Medulla oblongata (tissue), 1 donor: Measurements from ENCODE around the gene CCDC92.

Experiments
- DNase-seq: peaks from one replicate; pipeline ENCODE4 v3.0.0-alpha.2; 2015; ENCODE audit errors: extremely low spot score

The CCDC92 gene, protein sequence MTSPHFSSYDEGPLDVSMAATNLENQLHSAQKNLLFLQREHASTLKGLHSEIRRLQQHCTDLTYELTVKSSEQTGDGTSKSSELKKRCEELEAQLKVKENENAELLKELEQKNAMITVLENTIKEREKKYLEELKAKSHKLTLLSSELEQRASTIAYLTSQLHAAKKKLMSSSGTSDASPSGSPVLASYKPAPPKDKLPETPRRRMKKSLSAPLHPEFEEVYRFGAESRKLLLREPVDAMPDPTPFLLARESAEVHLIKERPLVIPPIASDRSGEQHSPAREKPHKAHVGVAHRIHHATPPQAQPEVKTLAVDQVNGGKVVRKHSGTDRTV

DNA sequence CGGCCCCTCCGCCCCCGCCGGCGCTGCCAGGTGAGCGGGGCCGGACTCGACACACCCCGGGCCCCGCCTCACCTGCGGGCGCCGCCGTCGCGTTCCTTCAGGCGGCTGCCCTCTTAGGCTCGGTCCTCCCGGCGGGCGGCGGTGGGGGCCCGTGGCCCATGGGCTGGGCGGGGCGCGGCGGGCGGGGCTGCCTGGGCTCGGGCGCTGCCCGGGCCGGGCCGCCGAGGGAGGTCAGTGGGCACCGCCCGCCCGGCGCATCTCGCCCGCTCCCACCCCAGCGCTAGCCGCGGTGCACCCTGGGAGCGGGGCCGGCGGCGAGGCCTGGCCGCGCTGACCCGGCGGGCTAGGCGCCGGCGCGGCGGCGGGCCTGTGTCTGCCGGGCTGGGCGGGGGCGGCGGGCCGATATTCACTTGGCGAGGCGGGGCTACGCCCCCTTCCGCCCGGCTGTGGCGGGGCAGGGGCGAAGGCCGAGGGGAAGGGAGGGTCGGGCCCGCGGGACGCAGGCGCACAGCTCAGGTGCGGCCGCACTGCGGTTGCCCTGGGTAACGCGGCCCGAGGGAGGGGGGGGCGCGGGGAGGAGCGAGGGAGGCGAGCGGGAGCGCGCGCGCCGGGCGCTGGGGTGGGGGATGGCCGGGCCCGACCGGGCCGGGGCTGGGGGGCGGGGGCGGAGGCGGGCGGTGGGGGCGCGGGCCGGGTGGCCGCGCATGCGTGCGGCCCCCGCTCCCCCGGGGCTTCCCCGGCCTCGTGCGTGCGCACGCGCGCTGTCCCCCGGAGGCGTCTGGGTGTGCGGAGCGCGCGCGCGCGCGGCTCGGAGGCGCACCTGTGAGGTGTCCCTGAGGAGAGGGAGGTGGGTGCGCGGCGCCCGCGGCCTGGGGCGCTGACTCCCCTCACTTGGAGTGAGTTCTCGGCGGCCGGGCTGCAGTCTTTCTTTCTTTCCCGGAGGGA, at the start of gene CCDC92, which contains the start of gene ZNF664:
TSS of gene CCDC92 (minus strand) at position 375 of the 945 bp plus-strand sequence. CDS start 28,526 bp downstream, outside the sequence.
TSS of gene ZNF664 (plus strand) at position 759 of the 945 bp plus-strand sequence. CDS start 38,930 bp downstream, outside the sequence.
- peak; percentile 91 for DNase-seq

DNA sequence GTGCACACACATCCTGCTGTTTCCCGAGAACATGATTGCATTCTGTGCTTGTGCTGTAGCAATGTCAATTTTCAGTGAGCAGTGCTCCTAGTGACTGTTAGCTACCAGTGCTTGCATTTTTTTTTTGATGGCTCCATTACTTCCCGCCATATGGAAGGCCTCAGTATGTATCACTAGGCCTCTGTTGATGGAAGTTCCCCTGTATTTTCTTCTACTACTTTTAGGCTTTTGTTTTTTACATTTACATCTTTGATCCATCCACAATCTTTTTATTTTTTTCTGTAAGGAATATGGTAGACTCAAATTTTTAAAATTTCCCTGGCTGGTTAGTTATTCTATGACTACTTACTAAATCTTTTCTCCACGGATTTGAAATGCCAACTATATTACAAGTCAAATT, 49.5 kb upstream of the CCDC92 start:
- no peak for DNase-seq

DNA sequence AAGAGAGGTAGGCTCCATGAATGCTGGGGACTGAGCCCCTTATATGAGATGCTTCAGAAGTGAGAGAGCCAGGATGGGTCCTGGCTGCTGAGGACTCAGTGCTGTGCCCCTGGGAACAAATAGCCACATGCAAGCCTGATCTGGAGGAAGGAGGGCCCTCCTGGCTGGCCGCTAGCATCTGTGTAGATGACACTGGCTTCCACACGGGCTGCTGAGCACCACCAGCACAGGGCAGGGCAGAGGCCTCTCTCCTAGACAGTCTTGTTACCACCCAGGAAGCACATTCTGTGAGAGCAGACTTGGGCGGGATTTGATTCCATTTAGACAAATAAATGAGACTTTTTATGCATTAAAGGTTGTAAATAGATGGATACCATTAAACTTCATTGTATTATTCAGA, 48.4 kb upstream of the CCDC92 start:
- no peak for DNase-seq

DNA sequence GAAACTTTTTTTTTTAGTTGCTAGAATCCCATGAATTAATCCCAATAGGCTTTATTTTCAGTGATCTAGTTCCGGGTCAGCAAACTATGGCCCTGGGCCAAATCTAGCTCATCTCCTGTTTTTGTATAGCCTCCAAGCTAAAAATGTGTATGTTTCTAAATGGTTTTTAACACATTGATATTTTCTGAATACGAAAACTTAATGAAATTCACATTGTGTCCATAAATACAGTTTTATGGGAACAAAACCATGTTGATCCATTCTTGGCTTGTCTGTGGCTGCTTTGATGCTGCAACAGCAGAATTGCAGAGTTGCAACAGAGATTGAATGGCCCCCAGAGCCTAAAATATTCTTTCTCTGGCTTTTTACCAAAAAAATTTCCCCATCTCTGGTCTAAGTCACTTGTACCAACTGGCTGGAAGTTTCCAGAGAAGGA, 47.9 kb upstream of the CCDC92 start:
- DNase-seq, result no peak

DNA sequence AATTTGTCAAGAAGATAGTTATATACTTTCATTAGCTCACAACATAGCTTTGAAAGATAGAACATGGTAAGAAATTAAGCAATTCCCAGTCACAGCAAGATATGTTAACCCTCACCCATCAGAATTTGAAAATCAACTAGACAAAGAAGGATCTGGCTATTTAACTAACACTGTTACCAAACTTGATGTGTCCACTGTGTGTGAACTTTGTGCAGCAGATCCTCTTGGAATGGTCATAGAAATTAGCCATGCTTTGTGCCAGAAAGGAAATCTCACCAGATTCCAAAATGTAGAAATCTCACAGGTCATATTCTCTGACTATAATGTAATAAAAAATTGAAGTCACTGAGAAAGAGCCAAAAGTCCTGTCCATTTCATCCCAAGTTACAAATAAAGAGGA, 46.5 kb upstream of the CCDC92 start:
- DNase-seq, result no peak

DNA sequence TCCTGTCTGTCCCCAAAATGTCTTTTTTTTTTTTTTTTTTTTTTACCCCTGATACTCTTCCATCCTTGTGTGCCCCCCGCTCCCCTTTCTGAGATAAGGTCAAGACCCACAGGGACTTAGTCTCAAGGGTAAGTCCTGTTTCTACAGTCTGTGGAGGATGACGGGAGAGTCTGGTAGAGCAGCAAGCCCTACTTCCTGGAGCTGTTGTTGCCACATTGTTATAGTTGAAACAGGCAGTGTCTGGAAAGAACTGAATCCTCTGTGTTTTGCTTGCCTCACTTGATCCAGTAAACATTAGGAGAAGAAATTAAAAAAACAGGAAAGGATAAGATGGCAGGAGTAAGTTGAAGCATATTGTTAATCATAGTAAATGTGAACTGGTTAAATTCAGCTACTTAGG, 45.9 kb upstream of the CCDC92 start:
- peak; percentile 54 for DNase-seq

DNA sequence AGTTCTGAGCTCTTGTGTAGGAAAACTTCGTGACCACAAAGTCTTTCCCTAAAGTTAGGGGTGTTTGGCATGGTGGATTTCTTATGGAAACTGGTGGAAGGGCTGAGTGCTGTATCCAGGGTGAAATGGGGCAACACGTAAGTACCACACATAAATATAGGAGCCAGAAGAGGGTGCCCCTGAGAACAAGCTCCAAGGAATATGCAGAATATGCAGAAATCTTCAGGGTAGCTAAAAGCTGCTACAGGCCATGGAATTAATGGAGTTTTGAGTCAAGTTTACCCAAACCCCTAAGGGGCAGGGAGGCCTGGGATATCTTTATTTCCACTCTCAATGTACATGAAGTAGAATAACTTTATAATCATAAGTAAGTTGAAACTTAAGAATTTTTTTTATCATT, 44.4 kb upstream of the CCDC92 start:
- DNase-seq, result no peak

DNA sequence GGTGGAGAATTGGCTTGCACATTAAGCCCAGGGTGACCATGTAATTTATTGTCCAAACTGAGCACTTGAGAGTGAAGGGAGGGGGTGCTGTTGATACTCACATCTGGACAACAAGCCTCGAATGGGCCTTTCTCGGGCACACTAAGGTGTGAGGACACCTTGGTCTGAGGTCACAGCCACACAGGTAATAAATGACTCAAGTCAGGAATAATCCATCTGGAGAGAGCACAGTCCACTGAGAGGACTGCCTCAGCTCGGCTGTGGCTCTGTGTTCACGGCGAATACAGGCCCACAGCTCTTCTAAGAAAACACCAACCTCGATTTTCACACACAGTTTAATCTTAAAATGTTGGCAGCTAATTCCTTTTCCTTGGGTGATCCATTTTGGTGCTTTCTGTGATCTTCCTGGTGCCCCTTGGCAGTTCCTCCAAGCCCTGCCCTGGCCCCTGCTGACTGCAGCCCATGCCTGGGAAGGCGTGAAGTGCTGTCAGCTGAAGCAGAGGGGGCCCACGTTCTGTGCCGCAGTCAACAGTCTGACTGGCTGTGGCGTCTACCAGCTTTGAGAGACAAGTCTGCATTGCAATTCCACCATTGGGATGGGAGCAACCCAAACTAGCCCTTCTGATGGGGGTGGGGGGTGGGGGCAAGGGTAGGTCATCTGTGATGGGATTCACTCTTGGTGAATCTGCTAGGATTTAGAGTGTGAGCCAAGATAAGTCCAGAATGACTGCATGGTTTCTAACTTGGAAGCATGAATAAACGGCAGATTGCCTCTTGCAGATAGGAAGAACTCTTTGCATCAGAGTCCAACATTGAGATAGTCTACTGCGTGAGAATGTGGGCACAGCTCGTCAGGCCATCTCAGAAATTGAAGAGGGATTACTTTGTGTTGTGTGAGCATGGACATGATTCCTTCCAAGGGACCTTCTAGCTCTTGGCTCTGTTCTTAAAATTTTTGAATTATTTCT, 43.1 kb upstream of the CCDC92 start:
- DNase-seq, result no peak

DNA sequence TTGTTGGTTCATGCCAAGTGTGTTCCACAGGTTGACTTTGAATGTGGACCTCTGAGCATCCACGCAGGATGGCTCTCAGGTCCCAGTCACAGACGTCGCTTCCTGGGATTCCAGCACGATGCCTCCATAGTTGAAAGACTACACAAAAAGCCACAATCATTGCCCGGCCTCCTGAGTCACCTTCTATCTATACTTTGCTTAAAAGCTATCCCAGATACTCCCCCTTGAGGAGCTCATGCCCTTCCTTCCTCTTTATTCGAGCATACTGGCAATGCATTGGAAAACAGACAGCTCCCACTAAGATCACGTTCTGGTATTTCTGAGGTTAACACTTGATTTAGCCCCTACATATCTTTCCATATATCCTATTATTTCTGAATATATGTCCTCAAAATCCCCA, 40.4 kb upstream of the CCDC92 start:
- no peak for DNase-seq

DNA sequence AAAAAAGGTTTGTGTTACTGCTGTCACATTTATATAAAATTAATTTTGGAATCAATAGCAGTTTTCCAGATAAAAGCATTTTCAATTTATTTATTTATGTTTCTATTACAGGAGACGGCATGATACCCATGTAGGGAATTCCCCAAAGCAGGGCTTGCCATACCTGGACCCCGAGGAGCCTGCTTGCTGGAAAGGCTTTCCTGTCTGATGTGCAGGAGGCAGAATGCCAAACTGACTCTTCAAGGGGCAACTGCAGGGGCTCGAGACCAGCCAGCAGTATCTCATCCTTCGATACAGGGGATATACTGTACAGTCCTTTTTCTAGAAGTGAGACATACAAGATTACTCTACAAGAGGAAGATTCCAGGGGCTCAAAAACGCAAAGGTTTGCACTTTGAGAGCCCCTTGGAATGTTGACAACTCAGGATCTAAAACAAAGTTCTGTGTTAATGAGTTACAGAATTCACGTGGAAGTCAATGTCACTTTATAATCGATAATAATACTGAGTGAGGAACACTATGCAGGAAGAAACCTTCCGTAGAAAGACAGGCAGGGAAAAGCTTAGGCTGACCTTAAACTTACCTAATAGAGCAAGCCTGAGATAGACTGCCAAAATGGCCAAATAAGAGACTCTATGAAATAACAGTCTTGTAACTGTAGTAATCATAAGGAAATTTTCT, 38.9 kb upstream of the CCDC92 start:
- DNase-seq, result no peak

DNA sequence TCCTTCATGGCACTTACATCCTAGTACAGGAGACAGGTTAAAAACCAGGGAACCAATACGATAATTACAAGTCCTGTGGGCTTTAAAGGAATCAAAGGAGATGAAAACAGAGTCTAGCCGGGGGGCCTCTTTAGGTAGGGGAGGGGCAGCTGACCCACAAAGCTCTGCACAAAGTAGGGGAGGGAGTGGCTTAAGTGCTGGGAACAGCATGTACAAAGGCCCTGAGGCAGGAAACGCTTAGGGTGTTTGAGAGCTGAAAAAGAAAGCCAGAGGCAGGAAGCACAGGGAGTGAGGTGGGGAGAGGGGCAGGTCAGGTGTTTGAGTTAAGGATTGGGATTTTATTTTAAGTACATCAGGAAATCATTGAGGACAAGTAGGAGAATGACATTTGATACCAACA, 38.1 kb upstream of the CCDC92 start:
- DNase-seq, result no peak

DNA sequence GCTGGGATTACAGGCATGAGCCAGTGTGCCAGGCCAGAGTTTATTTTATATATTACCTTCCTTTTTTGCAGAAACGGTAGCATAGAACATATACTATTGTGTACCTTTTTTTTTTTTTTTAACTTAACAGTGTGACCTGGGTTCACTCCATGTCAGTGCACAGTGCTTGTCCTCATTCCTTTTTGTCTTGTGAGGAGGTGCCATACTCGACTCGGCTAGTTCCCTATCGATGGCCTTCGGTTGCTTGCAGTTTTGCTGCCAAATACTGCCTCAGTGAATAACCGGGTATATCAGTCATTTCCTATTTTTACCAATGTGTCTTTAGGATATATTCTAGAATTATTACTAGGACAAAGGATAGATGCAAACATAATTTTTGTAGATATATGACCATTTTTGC, 37.1 kb upstream of the CCDC92 start:
- no peak for DNase-seq

DNA sequence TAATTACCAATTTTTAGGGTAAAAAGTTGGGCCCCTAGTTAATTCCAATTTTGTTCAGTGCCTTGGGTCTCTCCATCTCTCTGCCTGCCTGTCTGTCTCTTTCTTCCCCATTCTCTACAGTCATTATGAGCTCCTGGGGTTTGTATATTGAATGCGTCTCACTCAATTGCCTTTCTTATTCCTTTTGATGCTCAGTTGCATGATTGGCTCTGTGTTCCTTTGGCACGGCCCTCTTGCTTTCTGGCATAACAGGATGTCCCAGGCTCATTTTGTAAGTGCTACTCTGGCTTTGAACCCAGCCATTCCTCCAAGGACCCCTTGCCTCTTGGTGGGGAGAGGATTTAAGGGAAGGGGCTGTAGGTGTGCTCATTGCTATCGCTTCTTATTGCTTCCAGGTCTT, 36.0 kb upstream of the CCDC92 start:
- DNase-seq, result peak; percentile 48

DNA sequence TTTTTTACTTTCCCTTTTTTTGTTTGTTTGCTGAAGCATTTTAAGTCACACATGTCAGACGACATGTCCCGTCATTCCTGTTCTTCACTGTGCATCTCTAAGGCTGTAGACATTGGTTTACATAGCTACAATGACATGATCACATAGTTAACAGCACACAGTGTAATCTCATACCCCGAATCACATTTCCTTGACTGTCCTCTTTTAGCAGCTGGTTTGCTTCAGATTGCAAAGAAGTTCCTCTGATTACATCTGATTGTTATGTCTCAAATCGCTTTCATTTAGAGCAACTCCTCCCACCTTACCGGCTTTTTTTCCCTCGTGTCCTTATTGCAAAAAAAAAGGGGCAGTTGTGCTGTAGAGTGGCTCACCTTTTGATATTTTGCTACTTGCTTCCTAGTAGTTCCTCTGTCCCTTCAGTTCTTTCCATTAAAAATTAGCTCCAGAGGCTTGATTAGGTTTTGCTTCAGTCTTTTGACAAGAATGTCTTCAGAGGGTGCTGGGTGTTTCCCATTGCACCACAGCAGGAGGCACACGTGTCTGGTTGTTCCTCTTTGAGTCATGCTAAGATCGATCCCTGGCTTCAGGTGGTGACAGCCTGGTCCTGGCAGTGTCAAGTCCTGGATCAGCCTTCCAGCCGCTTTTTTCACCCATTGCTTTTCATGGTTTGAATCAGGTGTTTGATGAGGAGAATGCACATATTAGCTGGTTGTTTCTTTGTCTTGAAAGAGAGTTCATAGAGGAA, 35.4 kb upstream of the CCDC92 start:
- DNase-seq, result no peak

DNA sequence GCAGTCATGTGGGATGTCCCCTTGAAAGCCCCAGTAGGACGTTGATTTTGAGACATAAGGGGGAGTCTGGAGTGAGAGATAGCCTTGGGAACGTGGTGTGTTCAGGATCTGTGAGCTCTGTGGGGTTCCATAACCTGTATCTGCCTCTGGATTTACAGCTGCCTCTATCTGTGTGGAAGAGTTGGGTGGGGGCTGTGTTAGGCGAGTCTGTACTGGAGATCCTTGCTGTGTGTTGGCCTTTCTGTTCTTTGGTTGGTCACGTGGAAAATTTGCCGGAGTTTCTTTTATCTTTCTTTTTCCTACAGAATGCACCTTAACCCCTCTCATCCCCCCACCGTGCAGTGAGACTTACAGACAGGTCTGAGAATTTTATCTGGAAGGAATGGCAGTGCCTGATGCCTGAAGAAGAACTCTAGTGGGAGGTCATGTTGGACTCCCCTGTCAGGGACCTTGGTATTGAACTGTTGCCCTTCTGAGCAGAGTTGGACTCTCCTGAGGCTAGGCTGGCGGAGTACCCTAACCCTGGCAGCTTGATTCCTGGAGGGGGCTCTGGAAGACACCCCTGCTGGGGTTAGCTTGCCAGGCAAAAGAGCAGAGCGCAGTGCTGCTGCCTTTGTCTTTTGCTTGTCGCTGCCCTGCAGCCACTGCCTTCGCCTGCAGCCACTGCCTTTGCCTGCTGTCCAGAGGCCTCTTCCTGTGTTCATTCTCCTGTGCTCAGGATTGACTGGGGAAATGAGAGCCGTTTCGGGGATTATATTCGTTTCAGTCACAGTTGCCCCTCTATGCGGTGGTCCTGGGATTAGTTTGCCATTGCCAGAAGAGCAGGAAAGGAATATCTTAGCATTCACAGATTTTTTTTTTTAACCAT, 34.4 kb upstream of the CCDC92 start:
- DNase-seq, result peak; percentile 40

DNA sequence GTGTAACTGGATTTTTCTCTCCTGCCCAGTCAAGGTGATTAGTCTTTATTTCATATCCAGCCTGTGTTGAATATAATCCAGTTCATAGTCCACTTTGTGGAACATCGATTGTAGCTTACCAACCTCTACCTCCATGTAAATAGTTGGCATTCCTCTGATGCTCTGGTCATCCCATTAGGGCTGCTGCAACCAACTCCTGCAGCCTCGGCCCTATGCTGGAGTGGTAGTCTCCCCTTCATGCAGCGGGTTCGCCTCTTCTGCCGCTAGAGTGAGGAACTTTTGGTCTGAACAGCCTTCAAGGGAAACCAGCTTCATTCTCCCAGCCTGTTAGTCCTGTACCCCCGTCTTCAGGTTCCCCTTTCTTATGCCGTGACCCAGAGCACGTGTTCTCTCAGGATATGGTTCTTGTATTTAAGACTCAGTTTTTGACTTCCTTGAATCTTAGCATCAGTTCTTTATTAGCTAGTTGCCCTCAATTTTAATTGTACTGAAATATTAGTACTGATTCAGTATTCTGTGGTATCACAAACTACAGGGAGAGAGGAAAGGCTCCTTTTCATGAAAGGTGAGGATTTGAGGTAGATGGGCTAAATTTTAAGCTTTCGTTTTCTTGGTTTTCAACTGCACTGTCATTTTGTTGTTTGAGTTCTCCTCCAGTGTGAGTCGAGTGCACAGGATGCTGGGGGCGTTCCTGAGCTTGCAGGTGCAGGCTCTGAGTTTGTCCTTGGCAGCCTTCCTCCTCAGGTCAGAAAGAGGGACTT, 33.6 kb upstream of the CCDC92 start:
- peak; percentile 62 for DNase-seq

DNA sequence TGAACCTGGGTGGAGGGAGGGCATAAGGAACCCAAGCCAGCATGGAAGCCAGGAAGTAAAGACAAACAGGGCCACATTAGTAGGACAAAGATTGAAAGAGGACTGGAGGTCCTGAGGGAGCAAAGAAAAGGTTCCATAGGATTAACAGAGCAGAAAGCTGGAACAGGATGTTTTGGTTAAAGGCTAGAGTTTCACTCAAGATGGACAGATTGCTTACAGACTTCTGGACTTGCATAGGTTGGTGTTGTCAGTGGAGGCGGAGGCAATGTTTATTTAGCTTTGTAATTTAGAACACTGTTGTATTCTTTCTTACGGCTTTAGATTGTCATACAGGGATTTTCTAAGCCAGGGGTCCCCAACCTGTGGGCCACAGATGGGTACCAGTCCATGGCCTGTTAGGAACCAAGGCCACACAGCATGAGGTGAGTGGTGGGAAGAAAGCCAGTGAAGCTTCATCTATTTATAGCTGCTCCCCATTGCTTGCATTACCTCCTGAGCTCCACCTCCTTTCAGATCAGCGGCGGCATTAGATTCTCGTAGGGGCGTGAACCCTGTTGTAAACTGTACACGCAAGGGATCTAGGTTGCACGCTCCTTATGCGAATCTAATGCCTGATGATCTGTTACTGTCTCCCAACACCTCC, 31.7 kb upstream of the CCDC92 start:
- DNase-seq, result no peak

DNA sequence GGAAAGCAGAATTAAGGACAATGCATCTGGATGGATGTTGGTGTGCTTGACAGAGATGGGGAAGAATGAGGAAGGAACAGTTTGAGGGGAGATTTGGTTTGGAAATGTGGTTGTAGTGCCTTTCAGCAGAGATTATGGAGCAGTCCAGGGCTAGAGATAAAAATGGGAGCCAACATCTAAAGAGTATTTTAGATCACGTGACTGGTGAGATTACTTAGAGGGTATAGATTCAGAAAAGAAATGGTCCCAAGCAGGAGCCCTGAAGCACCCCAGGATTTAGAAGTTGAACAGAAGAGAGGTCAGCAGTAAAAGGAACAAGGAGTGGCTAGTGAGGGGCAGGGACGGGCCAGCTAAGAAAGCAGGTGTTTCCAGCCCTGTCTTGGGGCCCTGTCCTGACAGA, 30.0 kb upstream of the CCDC92 start:
- no peak for DNase-seq
